ENCODE results near the gene TGDS.
"Not testable (repeated sequence)": the region's sequence is repeated elsewhere in the genome, so short reads cannot be mapped to it uniquely, and the experiment has no call there.

Gene TGDS

DNA sequence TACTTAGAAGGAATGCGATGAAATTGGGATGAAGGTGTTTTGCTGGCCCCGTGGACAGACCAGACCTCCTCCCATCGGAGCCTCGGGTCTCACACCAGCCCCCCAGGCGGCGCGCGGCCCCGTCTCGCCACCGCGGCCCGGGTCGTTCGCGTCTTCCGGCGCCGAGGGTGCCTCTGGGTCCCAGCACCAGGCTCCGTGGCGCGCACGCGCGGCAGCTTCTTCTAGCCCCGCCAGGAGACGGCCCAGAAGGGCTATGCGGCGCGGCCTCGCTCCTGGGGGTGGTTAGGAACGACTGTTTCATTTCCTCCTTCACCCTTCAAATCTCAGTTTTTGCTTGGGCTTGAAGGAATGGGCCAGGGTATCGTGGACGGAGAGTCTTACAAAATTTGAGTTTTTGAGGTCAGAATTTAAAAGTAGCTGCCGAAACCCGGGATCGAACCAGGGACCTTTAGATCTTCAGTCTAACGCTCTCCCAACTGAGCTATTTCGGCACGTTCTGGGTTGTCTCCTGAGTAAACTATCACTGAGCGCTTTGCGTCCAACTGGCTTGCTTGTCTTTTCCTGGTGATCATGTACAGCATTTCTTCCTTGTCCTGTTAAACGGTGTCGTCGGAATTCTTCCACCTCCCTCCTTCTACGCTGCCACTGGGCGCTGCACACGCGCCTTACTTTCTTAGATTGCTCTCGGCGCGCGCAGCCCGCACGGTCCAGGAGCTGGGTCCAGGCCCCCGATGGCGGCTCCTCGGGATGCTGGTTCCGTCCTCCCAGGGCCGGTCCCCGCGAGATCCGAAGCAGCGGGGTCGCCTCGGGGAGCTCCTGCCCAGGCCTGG is 46.5 kb downstream of the TGDS start:
- DNase-seq: peak; percentile 93

DNA sequence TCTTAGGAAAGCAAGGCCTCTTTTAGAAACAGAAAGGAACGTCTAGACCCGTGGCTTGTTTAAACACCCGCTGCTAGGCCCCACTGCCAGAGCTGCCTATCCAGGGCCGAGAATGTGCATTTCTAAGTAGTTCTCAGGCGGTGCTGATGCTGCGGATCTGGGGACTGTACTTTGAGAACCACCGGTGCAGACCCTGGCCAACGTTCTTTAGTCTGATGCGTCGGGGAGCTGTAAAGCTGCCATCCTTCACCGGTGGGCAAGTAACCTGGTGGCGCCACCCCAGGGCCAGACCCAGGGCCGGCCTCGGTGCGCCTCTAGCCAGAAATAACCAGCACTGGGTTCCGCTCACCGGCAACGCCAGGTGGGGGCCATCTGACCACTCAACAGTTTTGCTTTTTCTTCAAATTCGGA is 47.1 kb downstream of the TGDS start:
- DNase-seq: no peak

DNA sequence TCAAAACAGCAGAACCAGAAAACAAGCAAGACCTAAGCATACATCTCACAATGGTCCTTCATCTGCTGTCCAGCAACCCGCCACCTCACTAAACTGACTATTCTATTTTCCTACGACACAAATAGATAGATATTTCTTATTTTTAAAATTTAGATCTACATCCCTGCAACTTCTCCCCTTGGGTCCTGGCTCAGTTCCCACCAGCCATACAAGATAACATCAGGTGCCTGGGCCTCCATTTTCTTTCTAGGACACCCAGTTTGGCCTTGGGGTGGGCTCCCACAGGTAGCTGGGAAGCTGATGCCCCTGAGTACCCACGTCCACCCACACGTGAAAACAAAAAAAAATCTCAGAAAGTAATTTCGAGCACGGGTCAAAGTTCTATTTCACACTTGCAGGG is 47.6 kb downstream of the TGDS start:
- DNase-seq: no peak

DNA sequence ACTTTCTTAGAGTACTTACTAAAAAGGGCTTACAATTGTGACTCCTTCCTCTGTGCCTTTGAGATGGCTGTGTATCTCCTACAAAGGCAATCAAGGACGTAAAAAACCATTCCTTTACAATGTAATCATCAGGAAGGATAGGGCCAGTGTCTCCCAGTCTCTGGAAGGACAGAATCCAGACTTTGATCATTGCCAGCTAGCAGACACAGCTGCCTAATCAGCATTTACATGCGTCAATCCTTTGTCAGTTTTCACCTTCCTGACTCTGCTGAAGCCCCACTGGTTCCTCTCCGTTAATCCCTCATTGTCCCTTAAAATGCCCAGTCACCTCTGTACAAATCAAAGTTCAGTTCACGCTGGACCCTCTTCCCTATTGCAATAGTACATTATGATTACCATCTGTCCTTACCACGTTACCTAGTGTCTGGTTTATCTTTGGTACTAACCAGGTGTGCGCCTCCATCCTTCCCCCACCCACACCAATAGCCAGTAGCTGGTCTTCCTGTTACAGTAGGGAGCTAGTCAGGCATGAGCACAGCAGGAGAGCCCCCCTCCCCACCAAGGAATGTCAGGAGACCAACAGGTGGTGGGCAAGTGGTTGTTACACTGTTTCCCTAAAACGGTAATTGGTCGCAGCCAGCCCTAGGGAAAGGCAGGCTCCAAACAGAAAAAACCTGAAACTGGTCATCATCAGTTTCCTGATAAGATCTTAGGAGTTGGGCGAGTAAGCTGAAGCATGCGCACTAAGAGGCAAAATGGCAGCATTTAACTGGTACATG is 49.7 kb downstream of the TGDS start:
- DNase-seq: no peak

DNA sequence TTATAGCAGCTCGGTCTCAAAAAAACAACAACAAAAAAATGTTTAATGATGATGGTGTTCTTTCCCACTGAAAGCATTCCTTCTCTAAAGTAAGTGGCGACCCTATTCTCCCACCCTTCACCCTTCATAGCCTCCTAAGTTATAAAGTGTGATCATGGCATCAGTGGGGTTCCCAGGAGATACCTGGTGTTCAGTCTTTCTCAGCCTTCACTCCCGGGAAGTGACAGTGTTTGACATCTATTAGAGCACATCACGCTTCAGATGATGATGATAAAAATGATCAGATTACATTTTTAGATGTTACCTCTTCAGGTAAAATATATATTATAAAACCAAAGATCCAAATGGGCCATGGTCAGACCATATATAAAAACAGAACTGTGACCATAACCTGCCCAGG is 51.0 kb downstream of the TGDS start:
- no peak for DNase-seq

DNA sequence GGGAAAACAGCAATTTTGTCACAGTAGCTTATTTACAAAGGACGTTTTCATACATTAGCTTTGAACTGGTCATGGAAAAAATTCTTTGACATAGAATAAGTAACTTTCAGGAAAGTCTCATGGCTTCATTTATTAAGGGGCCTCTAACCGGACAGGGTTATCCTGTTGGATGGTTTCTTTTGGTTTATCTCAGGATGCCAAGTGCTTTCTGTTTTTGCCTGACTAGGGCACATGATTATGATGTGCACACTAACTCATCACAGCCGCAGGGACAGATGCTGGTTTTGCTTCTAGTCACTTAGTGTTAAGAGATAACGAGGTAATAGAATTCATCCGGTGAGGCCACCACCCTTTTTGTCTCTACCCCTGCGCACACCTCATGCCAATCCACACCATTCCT is 53.0 kb downstream of the TGDS start:
- no peak for DNase-seq

DNA sequence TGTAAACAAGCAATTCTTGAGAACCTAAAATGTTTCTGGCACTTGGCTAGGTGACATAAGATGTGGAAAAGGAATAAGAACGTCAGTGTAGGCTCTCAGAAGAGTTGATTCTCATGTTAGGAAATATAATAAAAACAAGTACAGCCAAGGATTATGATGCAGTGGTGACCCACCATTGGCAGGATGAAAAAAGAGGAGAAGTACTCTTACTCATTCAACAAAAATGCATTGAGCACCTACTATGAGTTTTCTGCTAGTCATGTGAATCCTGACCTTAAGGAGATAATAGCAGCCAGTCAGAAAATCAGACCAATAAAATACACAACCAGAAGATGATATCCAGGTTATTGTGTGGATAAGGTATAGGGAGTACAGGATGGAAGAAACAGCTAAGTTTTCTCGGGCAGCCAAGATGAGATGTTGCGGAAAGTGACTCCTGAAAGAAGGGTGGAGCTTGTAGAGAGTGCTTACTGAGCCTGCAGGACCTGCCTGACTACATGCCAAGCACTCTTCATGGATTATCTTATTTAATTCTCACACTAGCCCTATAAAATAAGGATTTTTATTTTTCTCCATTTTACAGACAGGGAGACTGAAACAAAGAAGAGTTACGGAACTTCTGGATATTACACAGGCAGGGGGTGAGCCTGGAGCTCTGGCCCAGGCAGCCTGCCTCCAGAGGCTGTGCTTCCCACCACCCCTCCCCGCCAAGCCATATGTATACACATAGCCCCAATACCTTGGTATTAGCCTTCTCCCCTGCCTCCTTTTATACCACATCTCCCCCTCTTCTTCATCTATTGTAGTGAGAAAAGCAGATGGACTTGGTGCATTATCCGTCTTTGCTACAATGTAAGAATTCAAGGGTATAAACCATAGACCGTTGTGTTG is 58.0 kb downstream of the TGDS start:
- no peak for DNase-seq

DNA sequence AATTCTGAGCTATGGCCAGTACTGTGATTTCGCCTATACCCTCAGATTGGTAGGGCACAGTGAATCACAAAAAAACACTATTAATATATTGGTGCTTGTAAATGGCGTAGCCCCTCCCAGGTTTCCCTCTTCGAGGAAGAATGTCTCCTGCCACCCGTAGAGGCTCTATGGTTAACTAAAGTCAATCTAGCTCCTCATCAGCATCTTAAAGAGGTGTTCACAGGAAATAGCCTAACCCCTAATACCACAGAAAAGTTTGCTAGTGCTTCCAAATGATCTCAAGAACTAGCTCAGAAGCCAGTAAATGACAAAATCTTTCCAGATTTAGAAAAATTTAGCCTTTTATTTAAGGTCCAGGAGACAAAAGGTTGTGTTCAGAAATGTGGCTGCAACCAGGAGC is 60.2 kb downstream of the TGDS start:
- DNase-seq: no peak

DNA sequence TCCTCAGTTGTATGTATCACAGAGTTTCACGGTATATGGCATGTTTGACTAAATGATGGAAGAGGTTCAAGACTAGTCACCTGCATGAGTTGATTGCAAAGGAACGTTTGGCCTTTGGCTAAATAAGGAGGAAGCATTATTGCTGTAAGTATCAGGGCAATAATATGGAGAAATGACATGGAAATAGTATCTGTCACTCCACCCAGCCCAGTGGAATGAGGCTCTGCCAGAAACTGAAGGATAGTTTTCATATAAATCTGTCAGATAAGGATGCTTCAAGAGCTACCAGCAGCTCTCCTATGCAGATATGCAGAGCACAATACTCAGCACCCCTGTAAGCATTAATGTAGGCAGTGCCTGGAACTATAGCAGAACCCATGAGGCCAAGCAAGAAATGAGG is 60.7 kb downstream of the TGDS start:
- no peak for DNase-seq

DNA sequence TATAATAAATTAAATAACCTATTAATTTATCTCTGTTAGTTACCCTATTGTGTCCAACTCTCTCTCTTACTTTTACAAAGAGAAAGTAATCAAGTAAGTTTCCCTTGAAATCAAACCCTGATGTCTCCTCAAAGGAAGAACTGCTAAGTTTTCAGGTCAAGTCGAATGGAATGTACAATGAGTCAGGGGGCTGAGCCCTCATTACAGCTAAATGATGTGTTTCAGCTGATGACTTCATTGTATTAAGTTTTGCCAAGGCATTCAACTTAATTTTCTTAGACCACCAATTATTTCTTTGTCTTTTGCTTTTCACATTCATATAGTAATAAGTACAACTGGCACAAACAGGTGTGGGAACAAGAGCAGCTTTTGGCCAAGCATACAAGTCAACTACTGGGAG is 61.8 kb downstream of the TGDS start:
- no peak for DNase-seq

DNA sequence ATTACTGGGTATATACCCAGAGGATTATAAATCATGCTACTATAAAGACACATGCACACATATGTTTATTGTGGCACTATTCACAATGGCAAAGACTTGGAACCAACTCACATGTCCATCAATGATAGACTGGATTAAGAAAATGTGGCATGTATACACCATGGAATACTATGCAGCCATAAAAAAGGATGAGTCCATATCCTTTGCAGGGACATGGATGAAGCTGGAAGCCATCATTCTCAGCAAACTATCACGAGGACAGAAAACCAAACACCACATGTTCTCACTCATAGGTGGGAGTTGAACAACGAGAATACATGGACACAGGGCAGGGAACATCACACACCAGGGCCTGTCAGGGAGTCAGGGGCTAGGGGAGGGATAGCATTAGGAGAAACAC is 63.7 kb downstream of the TGDS start:
- DNase-seq: not testable (repeated sequence)

DNA sequence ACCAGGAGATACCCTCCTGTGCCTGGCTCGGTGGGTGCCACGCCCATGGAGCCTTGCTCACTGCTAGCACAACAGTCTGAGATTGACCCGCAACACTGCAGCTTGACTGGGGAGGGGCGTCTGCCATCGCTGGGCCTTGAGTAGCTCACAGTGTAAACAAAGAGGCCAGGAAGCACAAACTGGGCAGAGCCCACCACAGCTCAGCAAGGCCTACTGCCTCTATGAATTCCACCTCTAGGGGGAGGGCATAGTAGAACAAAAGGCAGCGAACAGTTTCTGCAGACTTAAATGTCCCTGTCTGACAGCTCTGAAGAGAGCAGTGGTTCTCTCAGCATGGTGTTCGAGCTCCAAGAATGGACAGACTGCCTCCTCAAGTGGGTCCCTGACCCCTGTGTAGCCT is 69.0 kb downstream of the TGDS start:
- DNase-seq: not testable (repeated sequence)

DNA sequence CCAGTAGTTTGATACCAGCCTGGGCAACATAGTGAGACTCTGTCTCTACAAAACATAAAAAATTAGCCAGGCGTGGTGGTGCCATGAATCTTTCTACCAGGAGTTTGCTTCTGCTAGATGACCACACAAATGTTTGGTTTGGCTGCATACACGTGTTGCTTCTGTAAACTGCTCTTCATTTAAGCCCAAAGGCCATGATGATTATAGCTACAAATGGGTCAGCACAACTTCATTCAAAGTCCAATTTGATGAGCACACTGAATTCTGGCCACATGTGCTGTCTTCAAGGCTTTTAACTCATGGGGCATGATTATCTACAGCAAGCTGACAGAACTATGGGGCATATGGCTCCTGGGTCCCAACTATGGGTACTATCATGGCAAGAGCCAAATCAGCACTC is 70.2 kb downstream of the TGDS start:
- no peak for DNase-seq

DNA sequence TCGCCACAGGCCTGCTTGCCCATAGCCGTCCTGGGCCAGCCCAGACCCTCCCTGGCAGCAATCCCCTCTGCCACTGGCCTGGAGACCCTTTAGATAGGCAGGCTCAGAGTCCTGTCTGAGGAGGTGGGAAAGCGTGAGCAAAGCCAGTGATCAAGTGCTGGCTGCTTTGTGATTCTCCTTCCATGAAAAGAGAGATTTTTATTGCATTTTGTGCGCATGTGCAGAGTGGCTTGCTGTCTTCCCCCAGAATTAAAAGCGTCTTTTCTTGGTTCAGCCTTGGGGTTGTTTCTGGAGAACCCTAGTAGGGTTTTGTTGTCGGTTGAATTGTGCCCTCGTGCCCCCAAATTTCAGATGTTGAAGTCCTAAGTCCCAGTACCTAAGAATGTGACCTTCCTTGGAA is 71.5 kb downstream of the TGDS start:
- DNase-seq: no peak

All from activated naive CD4-positive, alpha-beta T cell treated with Interleukin-2 at 50 U/mL for 16 hours (primary cell).